ENCODE data around the gene EBLN2. TPM values are rescaled to one million over a fixed set of nuclear protein-coding genes. Genes with fewer than 3 reads are reported as not detected.

EBLN2 gene
- total RNA-seq, 1 donor = 18.8 TPM

DNA sequence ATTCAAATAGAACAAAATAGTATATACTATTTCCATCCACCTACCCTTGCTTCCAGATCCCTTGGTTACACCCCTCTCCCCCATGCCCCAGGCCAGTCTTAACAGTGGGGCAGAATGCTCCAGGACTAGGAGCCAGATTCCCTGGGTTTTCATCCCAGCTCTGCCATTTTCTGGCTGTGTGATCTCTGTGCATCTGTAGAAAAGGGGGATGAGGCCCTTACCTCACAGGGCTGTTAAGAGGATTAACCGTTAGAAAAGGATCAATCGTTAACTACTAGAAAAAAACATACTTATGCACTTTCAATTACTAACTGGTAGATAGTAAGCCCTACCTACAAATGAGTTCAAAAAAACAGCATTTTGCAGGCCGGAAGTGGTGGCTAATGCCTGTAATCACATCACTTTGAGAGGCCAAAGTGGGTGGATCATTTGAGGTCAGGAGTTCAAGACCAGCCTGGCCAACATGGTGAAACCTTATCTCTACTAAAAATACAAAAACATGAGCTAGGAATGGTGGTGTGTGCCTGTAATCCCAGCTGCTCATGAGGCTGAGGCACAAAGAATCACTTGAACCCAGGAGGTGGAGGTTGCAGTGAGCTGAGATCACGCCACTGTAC is 11.7 kb downstream of the EBLN2 start:
- H3K4me3 ChIP-seq (ENCODE audit: low read length) = no peak overlapping the region
- no peaks in the 10 kb centered on the region for H3K4me1 ChIP-seq (ENCODE audit: insufficient read depth, low read length)
- H3K9me3 ChIP-seq (ENCODE audit: low read depth, low read length) = no peaks in the 10 kb centered on the region
- H3K27me3 ChIP-seq (ENCODE audit: insufficient read depth, low read length) = no peaks in the 10 kb centered on the region

DNA sequence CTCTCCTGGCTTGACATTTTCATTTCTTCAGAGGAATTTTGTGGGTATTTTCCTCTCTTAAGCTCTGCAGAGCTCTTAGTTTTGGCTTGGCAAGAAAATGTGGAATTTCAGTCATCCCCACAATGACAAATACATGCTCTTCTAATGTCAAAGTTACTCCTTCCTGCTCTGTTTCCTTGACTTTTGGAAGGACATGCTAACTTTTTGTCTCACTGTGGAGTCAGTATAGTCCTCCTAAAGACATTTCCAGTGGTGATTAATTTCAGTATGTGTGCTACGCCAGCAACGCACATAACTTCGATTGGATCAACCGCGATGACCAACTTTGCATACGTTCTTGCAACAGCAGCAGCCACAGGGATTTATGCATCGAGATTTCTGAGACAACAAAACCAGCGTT is 13.3 kb downstream of the EBLN2 start:
- H3K4me1 ChIP-seq (ENCODE audit: insufficient read depth, low read length) = no peaks in the 10 kb centered on the region
- H3K9me3 ChIP-seq (ENCODE audit: low read depth, low read length) = no peaks in the 10 kb centered on the region
- H3K4me3 ChIP-seq (ENCODE audit: low read length) = no peak overlapping the region
- H3K27me3 ChIP-seq (ENCODE audit: insufficient read depth, low read length) = no peaks in the 10 kb centered on the region

DNA sequence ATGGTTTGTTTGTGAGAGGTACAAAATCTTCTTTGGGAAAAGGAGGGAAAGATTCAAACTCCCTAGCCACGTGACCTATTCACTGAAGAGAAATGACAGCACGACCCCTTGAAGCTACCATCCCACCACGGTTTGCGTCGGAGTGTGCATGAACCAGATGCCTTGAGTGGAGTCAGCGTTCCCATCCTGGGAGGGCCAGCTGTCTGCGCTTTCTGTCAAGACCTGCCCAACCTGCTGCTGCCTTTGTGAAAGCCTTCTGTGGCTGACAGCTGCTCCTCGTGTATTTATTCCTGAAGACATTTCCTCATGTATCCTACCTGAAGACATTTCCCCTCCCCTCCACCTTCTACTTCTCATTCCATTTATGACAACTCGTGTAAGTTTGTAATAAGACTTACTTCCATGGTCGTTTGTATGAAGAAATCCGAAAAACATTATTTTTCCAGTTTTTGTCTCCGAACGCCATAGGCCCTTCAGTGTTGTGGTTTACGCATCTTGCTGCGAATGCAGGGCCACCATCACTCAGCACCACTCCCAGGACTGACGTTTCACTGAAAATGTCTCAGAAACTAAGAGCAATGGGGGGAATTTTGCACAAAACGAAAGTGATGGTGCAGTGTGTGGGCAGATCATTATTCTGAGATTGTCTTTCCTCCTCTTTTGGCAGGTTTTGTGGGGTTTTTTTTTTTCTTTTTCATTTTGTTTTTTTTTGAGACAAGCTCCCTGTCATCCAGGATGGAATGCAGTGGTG is 18.9 kb downstream of the EBLN2 start:
- Histone ChIP-seq H3K27me3 (ENCODE audit: insufficient read depth, low read length) (no peaks in the 10 kb centered on the region), H3K9me3 (ENCODE audit: low read depth, low read length) (no peaks in the 10 kb centered on the region), H3K4me3 (ENCODE audit: low read length) (no peak overlapping the region), H3K4me1 (ENCODE audit: insufficient read depth, low read length) (no peaks in the 10 kb centered on the region)

DNA sequence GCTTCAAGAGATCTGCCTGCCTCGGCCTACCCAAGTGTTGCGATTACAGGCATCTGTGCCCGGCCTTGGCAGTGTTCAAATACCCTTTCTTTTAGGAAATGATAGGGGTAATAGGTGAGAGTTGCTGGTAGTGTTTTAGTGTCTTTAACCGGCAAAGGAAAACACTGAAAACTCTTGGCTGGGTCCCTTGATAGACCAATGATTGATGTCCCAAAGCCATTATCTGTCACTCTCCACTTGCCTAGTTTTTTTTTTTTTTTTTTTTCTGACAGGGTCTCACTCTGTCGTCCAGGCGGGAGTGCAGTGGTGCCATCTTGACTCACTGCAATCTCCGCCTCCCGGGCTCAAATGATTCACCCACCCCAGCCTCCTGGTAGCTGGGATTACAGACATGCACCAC is 19.7 kb downstream of the EBLN2 start:
- Histone ChIP-seq H3K9me3 (ENCODE audit: low read depth, low read length) (no peaks in the 10 kb centered on the region), H3K27me3 (ENCODE audit: insufficient read depth, low read length) (no peaks in the 10 kb centered on the region), H3K4me1 (ENCODE audit: insufficient read depth, low read length) (no peaks in the 10 kb centered on the region), H3K4me3 (ENCODE audit: low read length) (no peak overlapping the region)

DNA sequence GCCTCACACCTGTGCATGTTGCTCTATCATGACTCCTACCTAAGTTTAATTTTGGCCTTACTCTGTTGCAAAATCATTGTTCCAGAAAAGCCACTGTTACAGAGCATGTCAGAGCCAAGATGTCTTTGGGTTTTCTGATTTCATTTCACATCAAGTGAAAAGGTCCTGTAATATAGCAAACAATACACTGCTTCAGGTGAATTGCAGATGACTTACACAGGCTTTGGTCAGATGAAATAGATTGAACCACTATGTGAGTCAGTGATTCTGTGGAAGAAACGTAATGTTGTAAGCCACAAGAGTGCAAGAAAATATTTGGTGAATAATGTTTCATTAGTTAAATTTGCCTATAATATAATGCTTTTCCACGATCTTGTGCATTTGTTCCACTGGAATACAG is 22.7 kb downstream of the EBLN2 start:
- H3K4me3 ChIP-seq (ENCODE audit: low read length) = no peak overlapping the region
- H3K4me1 ChIP-seq (ENCODE audit: insufficient read depth, low read length) = no peaks in the 10 kb centered on the region
- H3K27me3 ChIP-seq (ENCODE audit: insufficient read depth, low read length) = no peaks in the 10 kb centered on the region
- H3K9me3 ChIP-seq (ENCODE audit: low read depth, low read length) = no peaks in the 10 kb centered on the region

DNA sequence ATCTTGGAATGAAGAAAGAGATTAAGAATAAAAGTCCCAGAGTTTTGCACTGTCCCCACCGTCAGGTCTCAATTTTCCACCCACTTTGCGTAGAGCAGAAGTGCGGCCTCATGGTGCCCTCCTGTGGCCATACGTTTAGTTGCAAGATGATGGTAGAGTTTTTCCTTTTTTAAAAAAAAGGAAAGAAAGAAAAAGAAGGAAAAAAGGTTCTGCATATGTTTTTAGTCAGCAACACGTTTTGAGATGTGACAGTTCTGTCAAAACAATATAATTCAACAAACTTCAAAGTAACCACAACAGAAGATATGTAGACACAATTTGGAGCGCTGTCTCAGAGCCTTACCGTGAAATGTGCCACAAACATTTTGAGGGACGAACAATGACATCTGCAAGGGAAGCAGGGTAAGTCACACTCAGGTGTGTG is 24.6 kb downstream of the EBLN2 start:
- Histone ChIP-seq H3K9me3 (ENCODE audit: low read depth, low read length) (no peaks in the 10 kb centered on the region), H3K27me3 (ENCODE audit: insufficient read depth, low read length) (no peaks in the 10 kb centered on the region), H3K4me3 (ENCODE audit: low read length) (no peak overlapping the region), H3K4me1 (ENCODE audit: insufficient read depth, low read length) (no peaks in the 10 kb centered on the region)

DNA sequence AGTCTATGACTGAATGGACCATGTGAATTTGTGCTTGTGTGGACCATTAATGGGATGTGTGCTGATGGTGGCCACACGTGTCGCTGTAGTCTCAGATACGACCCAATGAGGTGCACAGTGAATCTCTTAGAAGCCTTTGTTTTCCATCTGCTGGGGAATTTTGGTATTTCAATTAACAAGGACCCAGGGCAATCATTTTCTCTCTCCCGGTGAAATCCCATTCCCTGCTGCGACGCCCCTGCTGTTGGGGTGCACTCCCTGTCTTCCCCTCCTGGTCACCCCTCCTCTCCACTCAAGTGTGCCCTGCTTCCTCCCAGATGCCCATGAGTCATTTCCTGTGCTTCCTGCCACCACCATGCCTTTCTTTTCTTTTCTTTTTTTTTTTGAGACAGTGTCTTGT is 32.7 kb downstream of the EBLN2 start:
- Histone ChIP-seq H3K4me1 (ENCODE audit: insufficient read depth, low read length) (peaks cover 17% of the 10 kb centered on the region), H3K27me3 (ENCODE audit: insufficient read depth, low read length) (no peaks in the 10 kb centered on the region), H3K4me3 (ENCODE audit: low read length) (no peak overlapping the region), H3K9me3 (ENCODE audit: low read depth, low read length) (no peaks in the 10 kb centered on the region)

DNA sequence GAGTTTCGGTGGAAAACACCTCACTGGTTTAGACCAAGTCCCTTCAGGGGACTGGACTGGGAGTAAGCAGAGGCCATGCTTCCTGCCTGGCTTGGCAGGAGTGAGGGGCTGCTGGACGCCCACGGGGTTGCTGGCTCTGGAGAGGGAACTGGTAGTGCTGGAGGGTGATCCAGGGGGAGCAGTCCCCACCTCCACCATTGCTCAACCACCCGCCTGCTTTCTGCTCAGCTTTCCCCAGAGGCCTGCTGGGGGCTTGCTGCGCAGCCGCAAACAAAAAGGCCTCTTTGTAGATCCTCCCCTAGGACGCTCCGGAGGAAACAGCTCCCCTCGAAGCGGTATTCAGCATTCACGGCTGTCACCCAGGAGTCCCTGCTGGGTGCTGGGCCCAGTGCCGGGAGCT is 33.5 kb downstream of the EBLN2 start:
- Histone ChIP-seq H3K4me3 (ENCODE audit: low read length) (no peak overlapping the region), H3K4me1 (ENCODE audit: insufficient read depth, low read length) (peaks cover 17% of the 10 kb centered on the region)

DNA sequence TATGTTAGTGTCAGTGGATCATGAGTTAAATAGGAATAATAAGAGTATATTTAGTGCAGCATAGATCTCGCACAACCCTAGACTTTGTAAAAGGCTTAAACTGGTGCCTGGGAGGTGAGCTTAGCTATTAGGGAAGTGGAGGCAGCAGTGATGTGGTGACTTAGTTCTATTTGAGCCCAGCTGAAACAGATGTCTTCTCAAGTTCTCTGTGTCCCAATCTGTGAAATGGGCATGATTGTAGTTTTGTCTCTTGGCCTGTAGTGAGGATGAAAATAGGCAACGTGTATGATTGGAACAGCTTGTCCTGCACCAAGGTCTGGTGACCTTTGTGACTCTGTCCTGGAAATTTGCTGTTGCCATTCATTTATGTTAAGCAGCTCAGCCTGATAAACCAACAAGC is 34.7 kb downstream of the EBLN2 start:
- Histone ChIP-seq H3K4me1 (ENCODE audit: insufficient read depth, low read length) (peaks cover 17% of the 10 kb centered on the region), H3K27me3 (ENCODE audit: insufficient read depth, low read length) (no peaks in the 10 kb centered on the region), H3K9me3 (ENCODE audit: low read depth, low read length) (no peaks in the 10 kb centered on the region), H3K4me3 (ENCODE audit: low read length) (no peak overlapping the region)

More for the DNA sequence above, 33.5 kb downstream of the EBLN2 start:
- H3K9me3 ChIP-seq (ENCODE audit: low read depth, low read length) = no peaks in the 10 kb centered on the region
- no peaks in the 10 kb centered on the region for H3K27me3 ChIP-seq (ENCODE audit: insufficient read depth, low read length)

DNA sequence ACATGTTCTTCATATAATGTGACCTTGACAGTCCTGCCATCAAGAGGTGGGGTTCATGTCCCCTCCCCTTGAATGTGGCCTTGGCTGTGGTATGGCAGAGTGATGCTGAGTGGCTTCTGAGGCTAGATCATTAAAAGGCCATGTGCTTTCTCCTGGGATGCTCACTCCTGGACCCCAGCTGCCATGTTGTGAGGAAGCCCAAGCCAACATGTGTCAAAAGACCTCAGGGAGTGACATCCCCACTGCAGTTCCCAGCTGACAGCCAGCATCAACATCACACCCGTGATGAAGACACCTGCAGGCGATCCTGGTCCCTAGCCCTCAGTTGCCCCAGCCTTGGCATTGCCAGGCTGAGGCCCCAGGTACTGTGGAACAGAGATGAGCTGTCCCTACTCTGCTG is 36.6 kb downstream of the EBLN2 start:
- H3K27me3 ChIP-seq (ENCODE audit: insufficient read depth, low read length) = no peaks in the 10 kb centered on the region
- no peaks in the 10 kb centered on the region for H3K9me3 ChIP-seq (ENCODE audit: low read depth, low read length)
- H3K4me1 ChIP-seq (ENCODE audit: insufficient read depth, low read length) = peaks cover 17% of the 10 kb centered on the region
- no peak overlapping the region for H3K4me3 ChIP-seq (ENCODE audit: low read length)

DNA sequence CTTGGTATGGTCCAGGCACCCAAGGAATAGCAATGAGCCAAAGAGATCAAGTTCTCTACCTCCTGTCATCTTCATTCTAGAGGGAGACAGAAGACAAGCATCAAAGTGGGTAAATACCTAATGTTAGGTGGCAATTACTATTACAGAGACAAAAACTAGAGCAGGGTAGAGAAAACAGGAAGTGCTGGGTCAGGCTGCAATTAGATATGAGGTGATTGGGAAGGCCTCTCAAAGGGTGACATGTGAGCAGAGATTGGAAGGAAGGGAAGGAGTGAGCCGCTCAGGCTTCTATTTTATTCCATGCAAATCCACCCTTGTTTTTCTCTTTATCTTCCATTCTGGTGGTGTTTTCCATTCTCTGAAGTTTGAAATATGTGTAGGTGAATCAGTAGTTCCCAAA is 37.4 kb downstream of the EBLN2 start:
- peaks cover 14% of the 10 kb centered on the region for H3K4me1 ChIP-seq (ENCODE audit: insufficient read depth, low read length)
- H3K27me3 ChIP-seq (ENCODE audit: insufficient read depth, low read length) = no peaks in the 10 kb centered on the region
- no peaks in the 10 kb centered on the region for H3K9me3 ChIP-seq (ENCODE audit: low read depth, low read length)
- no peak overlapping the region for H3K4me3 ChIP-seq (ENCODE audit: low read length)

DNA sequence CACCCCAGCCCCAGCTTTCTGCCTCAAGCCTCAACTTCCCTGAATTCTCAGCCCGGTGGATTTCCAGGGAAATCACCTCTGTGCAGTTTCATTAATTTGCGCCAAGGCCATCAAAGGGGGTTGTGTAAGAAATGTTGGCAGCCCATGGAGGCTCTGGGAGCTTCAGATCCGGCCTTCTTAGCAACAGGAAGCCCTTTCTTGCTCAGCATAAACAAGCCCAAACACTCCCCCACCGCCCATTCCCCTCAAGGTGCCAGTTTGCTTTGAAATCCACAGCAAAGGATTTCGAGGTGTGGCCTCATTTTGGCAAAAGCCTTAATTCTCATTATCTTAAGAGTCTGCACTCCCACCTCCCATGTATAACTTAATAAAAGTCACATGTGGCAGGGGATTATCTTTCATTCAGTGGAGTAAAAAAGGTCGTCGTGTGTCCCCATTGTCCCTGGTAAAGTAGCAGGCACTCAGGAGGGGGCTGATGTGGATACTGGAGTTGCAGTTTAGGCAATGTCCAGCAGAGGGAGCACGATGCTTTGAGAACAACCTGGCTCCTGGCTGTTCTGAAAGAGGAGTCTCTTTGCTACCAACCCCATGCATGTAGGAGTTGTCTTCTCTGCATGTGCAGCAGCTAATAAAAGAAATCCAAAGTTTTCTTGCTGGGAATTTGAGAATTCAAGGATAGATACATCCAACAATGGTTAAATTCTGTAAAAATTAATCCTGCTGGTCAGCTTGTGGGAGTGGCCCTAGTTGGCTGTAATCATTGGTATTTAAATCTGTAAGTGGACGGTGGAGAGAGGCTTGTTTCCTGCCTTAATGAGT is 39.5 kb downstream of the EBLN2 start:
- H3K9me3 ChIP-seq (ENCODE audit: low read depth, low read length) = no peaks in the 10 kb centered on the region
- H3K4me3 ChIP-seq (ENCODE audit: low read length) = no peak overlapping the region
- H3K27me3 ChIP-seq (ENCODE audit: insufficient read depth, low read length) = no peaks in the 10 kb centered on the region
- H3K4me1 ChIP-seq (ENCODE audit: insufficient read depth, low read length) = no peaks in the 10 kb centered on the region

DNA sequence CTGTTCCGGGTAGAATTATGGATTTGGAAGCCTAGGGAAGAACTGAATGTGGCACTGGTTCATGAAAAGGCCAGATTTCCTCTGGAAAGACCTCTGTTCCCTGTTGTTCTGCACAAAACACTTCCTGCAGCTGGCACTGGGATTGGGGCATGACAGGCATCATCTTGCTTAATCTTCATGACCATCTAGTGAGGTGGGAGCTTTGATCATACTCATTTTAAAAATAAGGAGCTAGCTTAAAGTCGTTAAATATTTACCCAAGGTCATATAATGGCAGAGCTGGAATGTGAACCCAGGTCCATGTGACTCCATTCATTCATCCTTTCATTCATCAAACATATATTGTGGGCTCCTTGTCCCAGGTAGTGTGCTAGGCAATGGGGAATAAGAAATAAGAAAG is 40.4 kb downstream of the EBLN2 start:
- H3K4me1 ChIP-seq (ENCODE audit: insufficient read depth, low read length) = no peaks in the 10 kb centered on the region
- H3K9me3 ChIP-seq (ENCODE audit: low read depth, low read length) = no peaks in the 10 kb centered on the region
- no peaks in the 10 kb centered on the region for H3K27me3 ChIP-seq (ENCODE audit: insufficient read depth, low read length)
- no peak overlapping the region for H3K4me3 ChIP-seq (ENCODE audit: low read length)

DNA sequence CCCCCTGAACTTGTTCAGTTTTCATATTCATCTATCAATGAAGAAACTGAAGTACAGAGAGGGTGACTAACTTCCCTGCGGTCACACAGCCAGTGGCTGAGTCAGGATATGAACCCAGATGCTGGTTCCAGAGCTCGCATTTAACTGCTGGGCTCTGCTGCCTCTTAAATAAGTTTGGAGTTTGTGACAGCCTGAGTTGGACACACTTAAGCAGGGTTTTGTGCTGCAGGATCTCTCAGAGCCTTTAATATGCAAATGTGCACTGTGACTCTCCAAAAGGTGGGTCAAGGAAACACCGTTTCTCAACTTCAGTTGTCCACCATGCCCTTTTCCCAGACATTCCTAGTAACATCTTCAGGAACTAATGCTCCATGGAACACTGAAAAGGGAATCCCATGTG is 45.8 kb downstream of the EBLN2 start:
- H3K27me3 ChIP-seq (ENCODE audit: insufficient read depth, low read length) = no peaks in the 10 kb centered on the region
- H3K4me1 ChIP-seq (ENCODE audit: insufficient read depth, low read length) = no peaks in the 10 kb centered on the region
- H3K4me3 ChIP-seq (ENCODE audit: low read length) = no peak overlapping the region
- H3K9me3 ChIP-seq (ENCODE audit: low read depth, low read length) = no peaks in the 10 kb centered on the region

DNA sequence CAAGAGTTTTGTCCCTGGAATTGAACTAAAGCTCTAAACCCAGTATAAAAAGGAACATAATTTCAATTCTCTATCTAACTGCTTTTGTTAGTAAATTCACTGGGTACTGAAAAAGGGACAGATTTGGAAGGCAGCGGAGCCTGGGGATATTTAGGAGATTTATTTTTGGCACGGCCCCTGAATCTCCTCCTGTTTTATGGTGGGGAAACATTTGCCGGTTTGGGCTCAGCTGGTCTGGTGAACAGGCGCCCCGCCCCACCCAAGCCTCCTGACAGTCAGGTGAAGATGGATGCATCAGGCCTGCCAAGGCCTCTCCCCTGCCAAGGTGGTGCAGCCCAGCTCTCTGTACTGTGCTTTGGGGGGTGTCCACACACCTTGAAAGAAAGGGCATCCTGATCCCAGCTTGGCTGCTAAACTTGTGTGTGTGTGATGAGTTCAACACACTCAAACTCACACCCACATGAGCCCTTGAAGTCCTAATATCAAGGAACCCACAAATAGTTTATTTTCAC is 46.3 kb downstream of the EBLN2 start:
- Histone ChIP-seq H3K9me3 (ENCODE audit: low read depth, low read length) (no peaks in the 10 kb centered on the region), H3K27me3 (ENCODE audit: insufficient read depth, low read length) (no peaks in the 10 kb centered on the region), H3K4me1 (ENCODE audit: insufficient read depth, low read length) (no peaks in the 10 kb centered on the region), H3K4me3 (ENCODE audit: low read length) (no peak overlapping the region)
